HG03066 (cell line): Measurements from ENCODE around the gene TELO2.

ENCODE experiments used
- ATAC-seq: cut with Tn5 transposase; IDR thresholded peaks from one replicate; pipeline ENCODE4 v1.9.1; 2021; ENCODE audit warnings: low read depth; ENCODE audit not compliant: unreplicated experiment

TELO2 gene

DNA sequence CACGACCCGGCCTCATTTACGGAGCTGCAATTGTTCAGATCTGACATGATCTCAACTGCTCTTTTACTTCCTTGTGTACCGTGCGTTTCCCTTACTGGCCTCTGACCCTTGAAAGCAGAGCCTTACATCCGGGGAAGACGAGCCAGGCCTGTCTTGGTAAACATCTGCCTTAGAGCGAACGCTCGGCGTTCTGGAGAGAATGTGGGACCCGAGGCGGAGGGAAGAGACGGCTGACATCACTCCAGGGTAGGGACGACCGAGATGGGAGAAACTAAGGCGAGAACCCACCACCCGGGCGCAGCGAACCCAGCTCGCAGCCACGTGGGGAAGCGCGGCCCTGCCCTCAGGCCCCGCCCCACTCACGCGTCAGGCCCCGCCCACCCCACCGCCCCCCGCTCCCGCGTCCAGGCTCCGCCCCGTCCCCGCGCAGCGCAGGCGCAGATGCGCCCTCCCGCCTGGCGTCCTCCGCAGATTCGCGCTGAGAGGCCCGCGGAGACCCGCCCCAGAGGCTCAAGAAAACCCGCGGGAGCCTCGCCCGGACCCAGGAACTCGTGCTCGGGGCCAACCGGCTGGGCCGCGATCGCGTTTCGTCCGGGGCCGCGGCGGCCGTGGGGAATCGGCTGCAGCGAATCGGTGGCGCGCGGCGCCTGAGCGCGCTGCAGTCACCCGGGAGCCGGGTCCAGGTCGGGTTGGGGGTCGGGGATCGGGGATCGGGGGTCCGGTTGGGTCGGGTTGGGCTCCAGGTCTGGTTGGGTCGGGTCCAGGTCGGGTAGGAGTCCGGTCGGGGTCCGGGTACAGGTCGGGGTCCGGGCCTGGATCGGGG lies at the start of gene TELO2:
Gene TELO2 (plus strand): TSS at position 438 of the 823 bp plus-strand sequence. CDS start 922 bp downstream, outside the sequence.
- ATAC-seq: peak; percentile 64

DNA sequence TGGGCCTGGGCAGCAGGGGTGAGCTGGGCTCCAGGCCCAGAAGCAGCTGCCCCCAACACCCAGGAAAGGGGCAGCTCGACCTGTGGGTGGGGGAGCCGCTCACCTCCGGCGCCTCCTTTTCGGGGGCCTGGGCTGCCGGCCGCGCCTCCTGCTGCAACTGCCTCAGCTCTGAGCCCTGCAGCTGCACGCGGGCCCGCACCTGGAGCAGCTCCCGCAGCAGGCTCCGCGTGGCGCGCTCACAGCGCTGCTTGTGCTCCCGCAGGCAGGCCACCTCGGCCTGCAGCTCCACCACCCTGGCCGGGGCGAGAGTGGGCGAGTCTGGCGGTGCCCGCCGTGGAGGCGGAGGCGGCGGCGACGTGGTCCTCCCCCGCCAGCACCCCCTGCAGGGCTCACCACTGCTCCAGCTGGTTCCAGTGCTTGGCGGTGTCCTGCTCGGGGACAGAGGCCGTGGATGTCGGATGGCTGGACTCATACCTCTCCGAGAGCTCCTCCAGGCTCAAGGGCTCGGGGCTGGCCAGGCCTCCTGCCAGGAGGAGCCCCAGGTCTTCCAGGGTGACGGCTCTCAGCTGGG lies 49.7 kb upstream of the TELO2 start:
- ATAC-seq: no peak

DNA sequence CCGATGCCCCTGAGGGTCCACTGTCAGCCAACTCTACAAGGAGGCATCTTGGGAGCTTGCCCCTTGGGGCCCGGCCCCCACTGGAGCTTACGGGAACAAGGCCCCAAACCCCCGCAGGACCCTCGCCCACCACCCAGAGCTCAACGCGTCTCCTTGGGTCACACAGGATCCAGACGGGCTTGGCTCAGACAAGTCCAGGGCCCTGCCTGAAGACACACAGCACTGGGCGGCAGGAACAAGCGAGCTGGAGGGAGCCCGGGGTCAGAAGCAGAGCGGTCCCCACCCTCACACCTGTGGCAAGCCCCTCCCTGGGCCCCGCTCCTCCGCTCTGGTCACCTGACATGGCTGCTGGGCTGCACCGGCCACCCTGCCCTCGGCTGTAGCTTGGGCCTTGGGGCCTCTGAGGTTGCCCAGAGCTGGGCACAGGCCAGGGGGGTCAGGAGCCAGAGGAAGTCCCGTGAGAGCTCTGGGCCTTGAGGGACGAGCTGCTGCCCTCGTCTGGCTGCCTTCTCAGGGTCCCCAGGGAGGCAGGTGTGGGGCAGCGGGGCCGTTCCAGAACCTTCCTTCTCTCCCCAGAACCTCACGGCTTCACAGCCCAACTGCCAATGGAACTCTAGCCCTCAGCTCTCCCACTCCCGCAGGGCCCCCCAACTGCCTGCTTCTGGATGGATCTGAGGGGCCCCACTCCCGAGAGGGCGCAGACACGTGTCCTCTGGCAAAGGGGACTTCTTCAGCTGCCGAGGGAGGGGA lies 49.0 kb upstream of the TELO2 start, which contains the start of gene CCDC154:
Gene CCDC154 (minus strand): TSS at position 577 of the 750 bp plus-strand sequence. CDS start 234 bp downstream, at position 343.
- no peak for ATAC-seq

DNA sequence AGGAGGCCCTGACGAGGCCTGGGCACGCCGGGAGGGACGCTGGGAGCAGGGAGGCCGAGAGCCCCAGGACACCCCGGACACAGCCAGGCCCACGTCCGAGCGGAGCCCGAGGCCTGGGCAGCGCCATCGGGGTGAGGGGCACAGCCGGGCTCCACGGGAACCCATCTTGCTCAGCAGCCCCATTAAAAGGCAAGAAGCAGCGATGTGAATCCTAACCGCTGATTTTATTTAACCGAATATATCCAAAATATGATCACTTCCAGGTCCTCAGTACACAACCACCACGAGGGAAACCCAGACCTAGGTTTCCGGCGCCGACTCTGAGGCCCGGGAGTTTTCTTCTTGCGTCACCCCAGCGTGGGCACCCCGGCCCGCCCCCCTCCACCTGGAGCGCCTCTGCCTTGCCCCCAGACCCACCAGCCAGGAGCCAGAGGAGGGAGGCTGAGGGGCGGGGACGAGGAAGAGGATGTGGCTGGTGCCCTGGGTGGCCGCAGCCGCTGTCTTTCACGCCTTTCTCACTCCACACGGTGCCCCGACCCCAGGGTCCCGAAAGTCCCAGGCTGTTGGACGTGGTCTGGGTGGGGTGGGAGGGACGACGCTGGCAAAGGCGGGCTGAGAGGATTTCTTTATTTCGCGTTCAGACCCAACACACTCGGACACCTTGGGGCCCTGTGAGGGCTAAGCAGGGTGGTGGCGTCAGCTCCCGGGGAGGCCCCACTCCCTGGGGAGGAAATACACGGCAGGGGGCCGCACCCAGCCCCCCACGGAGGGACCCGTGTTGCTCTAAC lies 48.2 kb upstream of the TELO2 start:
- no peak for ATAC-seq

DNA sequence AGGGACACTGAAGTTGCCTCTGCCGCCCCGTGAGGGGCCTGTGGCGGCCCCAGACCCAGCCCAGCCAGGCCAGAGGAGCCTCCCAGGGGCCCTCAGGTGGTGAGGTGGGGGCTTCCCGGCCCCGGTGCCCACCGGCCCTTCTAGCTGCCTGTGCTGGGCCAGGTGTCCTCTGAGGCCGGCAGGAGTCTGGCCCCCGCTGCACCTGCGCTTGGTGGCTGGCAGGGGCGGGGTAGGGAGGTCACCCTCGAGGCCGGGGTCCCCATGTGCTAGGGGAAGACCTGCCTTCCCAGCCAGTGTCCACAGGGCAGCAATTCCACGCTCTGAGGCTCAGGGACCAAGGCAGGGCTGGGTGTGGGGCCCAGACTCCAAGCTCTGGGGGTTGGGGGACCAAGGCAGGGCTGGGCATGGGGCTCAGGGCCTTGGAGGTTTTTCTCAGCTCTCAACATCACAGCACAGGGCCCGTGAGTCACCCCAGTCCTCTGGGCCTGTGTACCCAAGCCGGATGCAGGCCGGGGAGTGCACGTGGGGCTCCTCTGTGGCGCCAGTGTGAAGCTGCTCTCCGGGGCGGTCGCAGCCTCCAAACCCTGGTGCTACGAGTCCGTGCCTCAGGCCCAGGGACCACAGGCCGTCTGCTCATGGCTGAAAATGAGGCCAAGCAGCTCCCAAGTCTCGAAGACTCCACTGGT lies 47.5 kb upstream of the TELO2 start:
- ATAC-seq: no peak

DNA sequence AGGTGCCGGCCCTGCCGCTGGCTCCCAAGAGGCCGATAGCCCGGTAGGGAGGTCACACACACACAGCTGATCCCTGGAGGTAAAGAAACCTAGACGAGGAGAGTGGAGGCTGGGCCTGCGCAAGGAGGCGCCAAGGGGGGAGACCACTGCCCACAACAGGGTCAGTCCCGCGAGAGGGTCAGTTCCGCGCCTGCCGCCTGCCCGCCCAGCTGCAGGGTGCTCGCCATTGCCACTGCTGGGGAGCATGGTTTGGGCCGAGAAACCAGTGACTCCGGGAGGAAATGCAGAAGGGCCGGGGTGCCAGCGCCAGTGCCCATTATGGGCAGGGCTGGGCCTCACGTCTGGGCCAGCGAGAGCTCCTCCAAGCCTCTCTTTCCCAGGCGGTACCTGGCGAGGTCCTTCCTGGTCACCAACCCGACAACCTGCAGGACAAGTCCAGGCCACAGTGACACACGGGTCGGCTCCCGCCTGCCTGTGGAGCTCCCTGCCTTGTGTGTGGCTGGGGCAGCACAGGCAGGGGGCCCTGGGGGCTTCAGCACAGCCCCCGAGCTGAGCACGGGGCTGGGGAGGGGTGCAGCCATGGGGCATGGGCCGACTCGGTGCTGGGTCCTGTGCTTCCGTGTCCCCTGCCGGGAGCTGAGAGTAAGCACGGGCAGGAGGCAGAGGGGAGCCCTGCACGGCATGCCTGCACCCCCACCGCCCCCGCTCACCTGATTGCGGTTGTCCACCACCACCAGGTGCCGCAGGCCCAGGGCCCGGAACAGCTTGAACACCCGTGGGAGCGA lies 46.7 kb upstream of the TELO2 start:
- ATAC-seq: no peak

DNA sequence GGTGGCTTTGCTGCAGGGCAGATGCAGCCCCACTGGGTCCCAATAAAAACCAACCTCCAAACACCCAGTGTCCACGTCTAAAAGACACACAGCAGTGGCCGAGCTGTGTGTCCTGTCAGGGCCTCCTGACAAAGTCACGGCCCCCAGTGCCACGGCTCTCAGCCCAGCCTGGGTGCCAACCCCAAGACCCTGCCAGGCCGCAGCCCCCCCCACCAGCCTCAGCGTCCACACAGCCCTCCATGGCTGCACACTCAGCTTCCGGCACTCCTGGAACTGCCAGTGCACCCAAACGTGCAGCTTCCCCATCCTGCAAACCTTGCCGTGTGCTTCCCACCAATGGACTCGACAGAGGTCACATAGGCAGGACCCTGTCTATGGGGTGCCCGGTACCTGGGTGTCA lies 45.2 kb upstream of the TELO2 start:
- no peak for ATAC-seq

DNA sequence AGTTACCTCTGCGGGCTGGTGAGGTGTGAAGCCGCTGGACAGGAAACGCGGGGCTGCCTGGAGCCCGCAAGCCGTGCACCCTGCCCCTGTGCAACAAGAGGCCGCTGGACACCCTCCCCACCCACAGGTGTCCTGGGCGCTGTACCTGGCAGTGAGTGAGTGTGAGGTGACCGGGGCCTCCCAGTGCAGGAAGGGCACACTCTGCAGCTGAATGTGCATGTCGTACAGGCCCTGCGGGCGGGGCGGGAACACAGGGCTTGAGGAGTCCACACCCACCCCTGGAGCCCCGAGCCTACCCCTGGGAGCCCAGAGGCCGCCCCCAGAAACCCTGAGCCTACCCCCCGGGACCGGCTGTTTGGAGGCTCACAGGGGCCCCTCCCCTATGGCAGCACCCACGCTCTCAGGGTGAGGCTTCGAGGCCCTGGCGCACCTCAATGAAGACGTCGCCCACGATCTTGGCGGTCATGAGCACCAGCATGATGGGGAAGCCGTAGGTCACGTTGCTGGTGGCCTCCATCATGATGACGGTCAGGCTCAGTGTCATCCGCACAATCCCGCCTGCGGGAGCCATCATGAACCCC lies 44.5 kb upstream of the TELO2 start:
- ATAC-seq: no peak

DNA sequence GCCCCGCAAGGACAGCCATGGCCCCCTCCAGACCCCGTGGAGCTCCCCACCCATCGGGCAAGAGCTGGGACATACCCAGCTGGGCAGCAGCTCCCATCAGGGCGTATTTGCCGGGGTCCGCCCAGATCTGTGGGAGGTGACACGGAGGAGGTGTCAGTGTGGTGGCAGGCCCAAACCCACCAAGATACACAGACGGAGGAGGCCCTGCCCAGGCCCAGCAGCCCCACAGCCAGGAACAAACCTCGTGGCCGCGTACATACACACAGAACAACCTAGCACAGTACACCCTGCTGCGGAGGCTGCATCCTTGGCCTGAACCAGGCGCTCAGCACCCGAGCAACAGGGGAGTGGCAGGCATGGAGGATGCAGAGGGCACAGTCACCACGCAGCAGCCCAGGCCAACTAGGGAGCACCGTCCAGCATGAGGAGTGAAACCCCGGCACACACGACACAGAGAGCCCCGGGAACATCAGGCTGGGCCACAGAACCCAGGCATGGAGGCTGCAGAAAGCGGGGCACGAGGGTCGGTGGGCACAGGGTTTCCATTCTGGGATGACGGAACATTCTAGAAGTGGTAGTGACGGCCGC lies 43.9 kb upstream of the TELO2 start:
- no peak for ATAC-seq

DNA sequence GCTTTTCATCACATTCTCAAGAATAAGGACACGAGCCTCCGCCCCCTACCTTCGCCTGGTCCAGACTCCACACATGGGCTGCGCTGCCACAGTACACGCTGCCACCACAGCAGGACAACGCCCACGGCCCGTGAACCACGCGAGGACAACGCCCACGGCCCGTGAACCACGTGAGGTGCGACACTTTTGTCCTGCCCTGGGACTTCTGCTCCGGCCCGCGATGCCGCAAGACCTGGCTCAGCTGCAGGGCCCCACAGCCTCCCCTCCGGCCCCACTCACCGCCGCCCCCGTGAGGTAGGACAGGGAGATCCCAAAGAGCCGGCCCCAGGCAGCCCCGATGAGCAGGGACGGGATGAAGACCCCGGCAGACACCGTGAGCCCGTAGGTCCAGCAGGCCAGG lies 42.9 kb upstream of the TELO2 start:
- no peak for ATAC-seq

DNA sequence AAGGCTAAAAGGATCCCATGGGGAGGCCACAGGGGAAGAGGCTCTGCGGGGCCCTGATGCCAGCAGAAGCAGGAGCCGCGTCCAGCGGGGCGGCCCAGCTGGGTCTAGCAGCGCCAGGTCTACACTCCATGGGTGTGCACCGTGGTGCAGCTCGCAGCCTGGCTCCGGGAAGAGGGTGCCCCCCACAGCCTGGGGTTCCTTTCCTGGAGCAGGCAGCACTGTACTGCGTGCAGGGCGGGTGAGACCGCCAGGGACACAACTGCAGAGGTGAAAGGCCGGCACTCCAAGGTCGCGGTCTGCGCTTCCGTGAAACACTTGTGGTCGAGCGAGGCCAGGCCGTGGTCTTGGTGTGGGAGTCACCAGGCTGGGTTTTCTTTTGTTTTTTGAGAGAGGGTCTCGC lies 42.3 kb upstream of the TELO2 start:
- ATAC-seq: no peak

DNA sequence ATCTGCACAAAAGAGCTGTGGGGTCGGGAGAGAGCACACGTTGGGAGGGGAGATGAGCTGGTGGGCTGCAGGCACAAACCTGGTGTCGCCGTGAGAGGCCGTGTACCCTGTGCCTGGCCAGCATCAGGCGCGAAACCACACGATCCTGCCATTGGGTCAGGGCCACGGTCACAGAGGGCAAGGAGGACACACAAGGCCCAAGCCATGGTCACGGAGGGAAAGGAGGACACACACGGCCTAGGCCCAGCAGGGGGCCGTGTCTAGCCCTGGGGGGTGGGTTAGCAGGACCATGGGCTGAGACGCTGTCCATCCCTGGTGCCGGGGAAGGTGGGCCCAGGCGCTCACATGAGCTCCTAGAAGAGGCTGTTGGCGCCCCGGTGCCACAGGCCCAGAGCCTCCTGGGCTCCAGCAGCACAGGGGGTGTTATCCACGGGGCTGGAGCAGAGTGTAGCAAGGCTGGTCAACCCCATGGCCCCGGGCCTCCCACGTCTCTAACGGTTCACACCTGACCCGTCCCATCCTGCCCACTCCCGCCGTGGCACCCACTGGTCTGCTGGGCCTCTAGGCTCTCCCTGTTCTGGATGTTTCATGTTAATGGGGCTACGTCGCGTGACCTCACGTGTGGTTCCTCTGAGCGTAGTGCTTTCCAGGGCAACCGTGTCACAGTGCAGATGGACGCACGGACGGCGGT lies 41.3 kb upstream of the TELO2 start:
- no peak for ATAC-seq

DNA sequence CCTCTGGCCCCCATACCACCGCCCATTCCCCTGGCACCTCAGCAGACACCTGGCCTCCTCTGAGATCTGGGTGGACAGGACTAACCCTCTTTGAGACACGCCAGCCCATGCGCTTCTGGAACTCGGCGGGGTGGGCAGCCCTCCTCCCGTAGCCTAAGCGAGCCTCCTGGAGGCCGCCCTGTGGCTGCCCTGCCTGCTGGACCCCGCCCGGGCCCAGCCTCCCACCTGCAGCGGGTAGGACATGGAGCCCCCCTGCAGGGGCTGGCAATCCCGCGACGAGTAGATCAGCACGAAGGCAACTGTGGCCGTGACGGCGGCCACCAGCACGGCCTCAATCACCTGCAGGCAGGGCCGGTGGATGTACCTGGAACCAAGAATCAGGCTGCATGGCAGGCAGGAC lies 40.6 kb upstream of the TELO2 start:
- no peak for ATAC-seq

DNA sequence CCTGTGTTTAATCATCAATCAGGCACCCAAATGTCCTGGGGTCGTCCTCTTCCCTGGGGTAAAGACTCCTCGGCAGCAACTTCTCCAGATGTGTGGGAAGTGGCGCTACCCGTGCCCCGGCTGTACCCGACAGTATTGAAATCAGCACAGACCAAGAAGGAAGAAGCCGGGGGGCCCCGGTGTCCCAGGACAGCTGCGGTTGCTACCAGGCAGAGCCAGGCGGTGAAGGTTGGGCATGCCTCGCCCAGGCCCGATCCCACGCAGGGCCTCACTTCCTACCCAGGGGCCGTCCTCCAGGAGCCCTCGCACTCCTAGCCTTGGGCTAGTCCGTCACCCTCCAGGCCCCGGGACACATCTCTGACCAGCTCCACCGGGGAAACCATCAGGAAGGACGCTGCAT lies 39.8 kb upstream of the TELO2 start:
- ATAC-seq: no peak

DNA sequence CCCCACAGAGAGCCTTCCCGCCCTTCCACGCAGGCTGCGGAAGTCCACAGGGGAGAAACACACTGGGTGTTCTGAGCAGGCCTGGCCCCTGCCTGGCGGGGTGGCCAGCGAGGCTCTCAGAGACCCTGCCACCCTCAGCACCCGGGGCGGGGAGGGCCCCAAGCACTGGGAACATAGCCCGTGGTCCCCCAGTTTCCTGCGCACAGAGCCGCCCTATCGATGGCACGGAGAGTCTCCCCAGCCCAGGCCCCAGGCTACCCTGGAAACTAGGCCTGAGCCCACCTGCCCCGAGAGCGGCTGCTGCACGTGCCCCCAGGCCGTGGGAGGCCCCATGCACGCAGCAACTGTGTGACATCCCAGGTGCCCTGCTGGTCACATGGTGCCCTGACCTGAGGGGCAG lies 38.6 kb upstream of the TELO2 start:
- no peak for ATAC-seq

DNA sequence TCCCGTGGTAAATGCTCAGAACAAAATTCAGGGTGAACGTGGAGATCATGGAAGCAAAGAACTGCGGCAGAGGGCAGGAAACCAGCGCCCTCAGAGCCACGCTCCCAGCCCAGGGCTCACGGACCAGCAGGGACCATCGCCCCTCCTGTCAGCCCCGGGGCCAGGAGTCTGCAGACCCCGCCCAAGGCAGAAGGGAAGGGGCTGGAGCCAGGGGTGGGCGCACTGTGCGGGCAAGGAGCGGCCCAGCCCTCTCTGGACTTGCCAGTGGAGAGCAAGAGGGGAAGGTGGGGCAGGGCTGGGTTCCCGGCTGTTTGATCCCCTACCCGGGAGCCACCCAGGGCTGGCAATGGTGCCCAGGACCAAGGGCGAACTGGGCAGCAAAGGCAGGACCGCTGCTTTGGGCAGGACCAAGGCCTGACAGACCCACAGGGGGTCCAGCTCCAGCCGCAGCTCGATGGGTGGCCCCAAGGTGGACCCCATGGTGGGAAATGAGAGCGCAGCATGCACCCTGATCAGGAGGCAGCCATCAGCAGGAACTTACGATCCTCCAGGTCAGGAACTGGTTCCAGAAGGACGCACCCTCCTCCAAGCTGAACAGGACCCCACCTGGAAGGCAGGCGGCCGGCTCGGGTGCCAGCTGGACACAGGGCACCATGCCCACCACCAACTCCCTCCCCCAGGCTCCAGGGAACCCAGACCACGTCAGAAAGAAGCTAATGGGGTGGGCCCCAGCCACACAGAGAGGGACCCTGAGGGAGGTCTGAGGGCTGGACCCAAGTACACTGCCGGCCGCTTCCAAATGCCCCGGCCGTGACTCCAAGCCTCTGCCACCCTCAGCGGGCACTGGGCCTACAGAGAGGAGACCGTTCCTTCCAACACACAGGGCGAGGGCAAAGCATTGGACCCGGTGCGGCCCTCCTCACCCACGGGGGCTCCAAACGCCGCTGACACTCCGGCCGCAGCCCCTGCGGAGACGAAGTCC lies 37.7 kb upstream of the TELO2 start:
- no peak for ATAC-seq

DNA sequence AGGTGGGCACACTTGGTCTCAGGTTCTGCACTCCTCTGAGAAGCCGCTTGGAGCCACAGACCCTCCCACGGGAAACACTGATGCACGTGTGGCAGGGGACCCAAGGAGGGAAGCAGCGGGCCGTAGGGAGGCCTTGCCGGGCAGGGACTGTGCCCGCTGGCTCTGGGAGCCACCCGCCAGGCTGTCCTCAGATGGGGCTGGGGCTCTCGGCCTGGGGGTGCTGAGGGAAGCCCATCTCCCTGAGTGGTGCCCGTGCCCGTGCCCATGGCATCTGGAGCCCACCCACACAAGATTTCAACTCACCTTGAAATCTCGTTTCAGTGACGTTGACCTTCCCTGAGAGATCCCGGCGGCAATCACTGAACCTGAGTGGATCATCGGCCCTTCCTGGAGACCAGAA lies 36.2 kb upstream of the TELO2 start:
- ATAC-seq: no peak
